ENCODE data around the gene SLC5A9.

DNA sequence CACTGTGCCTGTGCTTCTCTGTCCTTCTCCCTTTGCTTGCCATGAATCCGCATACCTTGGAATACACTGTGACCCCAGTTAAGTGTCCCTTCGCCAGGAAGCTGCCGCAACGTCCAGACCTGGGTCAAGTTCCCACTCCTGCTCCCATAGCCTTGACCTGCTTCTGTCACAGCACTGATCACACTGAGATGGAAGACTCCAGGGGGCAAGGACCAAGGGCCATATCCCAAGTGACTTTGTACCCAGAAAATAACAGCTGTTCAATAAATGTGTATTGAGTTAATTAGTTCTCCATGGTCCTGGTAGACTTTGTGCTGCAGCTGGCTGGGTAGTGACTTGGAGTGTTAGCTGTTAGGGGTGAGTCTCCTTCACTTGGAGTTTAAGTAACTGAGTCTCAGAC lies 25.8 kb downstream of the SLC5A9 start:
- TF ChIP-seq, protein P1, sequence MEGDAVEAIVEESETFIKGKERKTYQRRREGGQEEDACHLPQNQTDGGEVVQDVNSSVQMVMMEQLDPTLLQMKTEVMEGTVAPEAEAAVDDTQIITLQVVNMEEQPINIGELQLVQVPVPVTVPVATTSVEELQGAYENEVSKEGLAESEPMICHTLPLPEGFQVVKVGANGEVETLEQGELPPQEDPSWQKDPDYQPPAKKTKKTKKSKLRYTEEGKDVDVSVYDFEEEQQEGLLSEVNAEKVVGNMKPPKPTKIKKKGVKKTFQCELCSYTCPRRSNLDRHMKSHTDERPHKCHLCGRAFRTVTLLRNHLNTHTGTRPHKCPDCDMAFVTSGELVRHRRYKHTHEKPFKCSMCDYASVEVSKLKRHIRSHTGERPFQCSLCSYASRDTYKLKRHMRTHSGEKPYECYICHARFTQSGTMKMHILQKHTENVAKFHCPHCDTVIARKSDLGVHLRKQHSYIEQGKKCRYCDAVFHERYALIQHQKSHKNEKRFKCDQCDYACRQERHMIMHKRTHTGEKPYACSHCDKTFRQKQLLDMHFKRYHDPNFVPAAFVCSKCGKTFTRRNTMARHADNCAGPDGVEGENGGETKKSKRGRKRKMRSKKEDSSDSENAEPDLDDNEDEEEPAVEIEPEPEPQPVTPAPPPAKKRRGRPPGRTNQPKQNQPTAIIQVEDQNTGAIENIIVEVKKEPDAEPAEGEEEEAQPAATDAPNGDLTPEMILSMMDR (conservative IDR thresholded peaks at IDR 0.05 in 1 of 2, IDR thresholded peaks at IDR 0.05 in 1 of 2; ENCODE audit: low read depth in 1 of 2, low read length in 2 of 2): no peak
- TF ChIP-seq EZH2 (IDR thresholded peaks at IDR 0.05; ENCODE audit: low read length, missing control alignments): no peak

All from fibroblast of lung (primary cell).